Right lobe of liver (tissue), 6 donors: ENCODE data around the gene LITAFD. TPM values are rescaled to one million over a fixed set of nuclear protein-coding genes. Genes with fewer than 3 reads are reported as not detected.

Source experiments
- ATAC-seq, 4 donors: fragments of 200-7000 bp; cut with Tn5 transposase; one replicate each; pipeline ENCODE4 v1.9.1; 2020; ENCODE audit warnings: mild to moderate bottlenecking in 4 of 4, moderate library complexity in 4 of 4
- DNase-seq, 3 donors: peaks; one replicate each; pipeline ENCODE4 v3.0.0-alpha.2; 2020
- H3K27ac ChIP-seq, 3 donors: fragments of 200-600 bp; one replicate each; pipeline ENCODE4 v1.8.0; 2022
- H3K27me3 ChIP-seq, 2 donors: fragments of 200-600 bp; one replicate each; pipeline ENCODE4 v1.8.0; 2022
- H3K36me3 ChIP-seq, 4 donors: fragments of 200-600 bp; sonication (generic) in 1 of 4; one replicate each; pipeline versions ENCODE4 v1.5.1 to v1.8.0; 2017 to 2022; ENCODE audit warnings: control low read depth in 1 of 4
- H3K4me1 ChIP-seq, 4 donors: fragments of 200-600 bp; sonication (generic) in 1 of 4; one replicate each; pipeline versions ENCODE4 v1.5.1 to v1.8.0; 2017 to 2022; ENCODE audit warnings: control low read depth in 1 of 4
- H3K4me3 ChIP-seq, 3 donors: fragments of 200-600 bp; one replicate each; pipeline ENCODE4 v1.8.0; 2022
- H3K9me3 ChIP-seq, 4 donors: fragments of 200-600 bp; sonication (generic) in 1 of 4; one replicate each; pipeline versions ENCODE4 v1.5.1 to v1.8.0; 2017 to 2022; ENCODE audit warnings: control low read depth in 1 of 4
- CTCF ChIP-seq, 4 donors: fragments of 200-600 bp in 3 of 4; fragments of 450-650 bp in 1 of 4; IDR thresholded peaks; one replicate each; pipeline versions ENCODE4 v1.5.1 to v1.8.0; 2016 to 2022; ENCODE audit warnings: antibody characterized with exemption in 4 of 4, mild to moderate bottlenecking in 2 of 4
- POLR2A ChIP-seq: fragments of 450-650 bp; IDR thresholded peaks from one replicate; pipeline ENCODE4 v1.6.1; 2017; ENCODE audit warnings: antibody characterized with exemption, mild to moderate bottlenecking
- WGBS: methylation state at CpG from one replicate; pipeline ENCODE4 v1.1.6; 2018; ENCODE audit warnings: low coverage, low lambda C conversion rate; ENCODE audit not compliant: insufficient coverage; ENCODE audit errors: missing lambda C conversion rate; 5-methylcytosine and 5-hydroxymethylcytosine counted together
- intact Hi-C, 2 donors: fragments of 100-400 bp; cut with DNase I; formaldehyde crosslinking; loops; one replicate each; pipeline versions ENCODE4 v1.11.2 to v1.14.1; 2022
- total RNA-seq, 6 experiments: library from RNA; depleted of rRNA in 2 of 6; stranded (reverse); fragments of >200 nt in 2 of 6; fragmentation: NEBNext Ultra II Directional in 3 of 6; extraction: Animal tissue kit (Norgen Biotek cat#: 25700) in 3 of 6; gene quantifications; one replicate each; pipeline versions ENCODE4 v1.1.0 to v1.2.4, GENCODE V29; 2016 to 2023
- donor health status: DM: no; HTN: yes; CAD: no.
- donor health status: DM: no; HTN: no; CAD: no.
- donor health status: DM: no; HTN: no; CAD: no.
- donor health status: DM: no; HTN: yes; CAD: no.
- donor health status: DM: no; HTN: yes; CAD: no.

LITAFD gene
- total RNA-seq, 6 experiments from 2014 or later, result not detected

DNA sequence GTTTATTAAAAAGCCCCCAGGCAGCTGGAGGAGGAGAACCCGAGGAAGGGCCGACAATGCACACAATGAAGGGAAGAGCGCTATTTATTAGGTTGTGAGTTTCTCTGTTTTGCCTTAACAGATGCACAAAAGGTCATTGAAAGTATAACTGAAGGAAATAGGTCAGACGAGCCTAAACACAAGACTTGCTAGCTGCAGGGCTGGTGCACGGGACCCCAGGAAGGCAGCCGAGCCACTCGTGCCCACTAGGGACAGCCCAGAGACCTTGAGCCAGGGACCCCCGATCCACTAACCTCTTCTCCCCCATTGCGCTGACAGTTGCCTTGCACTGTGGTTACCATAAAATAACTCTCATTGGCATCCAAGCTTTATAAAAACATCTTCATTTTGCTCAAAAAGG is 11.3 kb downstream of the LITAFD start:
- no peak for ATAC-seq
- H3K36me3 ChIP-seq, result peaks cover 21 to 77% (median 38%) of the 10 kb centered on the region in 4 donors
- H3K27me3 ChIP-seq, result no peaks in the 10 kb centered on the region
- no peak overlapping the region for H3K27ac ChIP-seq
- no peaks in the 10 kb centered on the region for H3K4me1 ChIP-seq
- TF ChIP-seq CTCF (IDR thresholded peaks at IDR 0.05) (no peak), POLR2A (no peak)
- H3K9me3 ChIP-seq, result no peaks in the 10 kb centered on the region
- intact Hi-C loops, result loop anchor here in 1 of 2 donors (10.0 kb wide), 1 partner anchor 111 kb away; no protein-coding TSS in a partner anchor
- DNase-seq, result peak in 1 of 3 donors; percentile 20
- 78% methylated on average over 3 of the region's 9 CpGs for WGBS
- H3K4me3 ChIP-seq, result no peak overlapping the region

DNA sequence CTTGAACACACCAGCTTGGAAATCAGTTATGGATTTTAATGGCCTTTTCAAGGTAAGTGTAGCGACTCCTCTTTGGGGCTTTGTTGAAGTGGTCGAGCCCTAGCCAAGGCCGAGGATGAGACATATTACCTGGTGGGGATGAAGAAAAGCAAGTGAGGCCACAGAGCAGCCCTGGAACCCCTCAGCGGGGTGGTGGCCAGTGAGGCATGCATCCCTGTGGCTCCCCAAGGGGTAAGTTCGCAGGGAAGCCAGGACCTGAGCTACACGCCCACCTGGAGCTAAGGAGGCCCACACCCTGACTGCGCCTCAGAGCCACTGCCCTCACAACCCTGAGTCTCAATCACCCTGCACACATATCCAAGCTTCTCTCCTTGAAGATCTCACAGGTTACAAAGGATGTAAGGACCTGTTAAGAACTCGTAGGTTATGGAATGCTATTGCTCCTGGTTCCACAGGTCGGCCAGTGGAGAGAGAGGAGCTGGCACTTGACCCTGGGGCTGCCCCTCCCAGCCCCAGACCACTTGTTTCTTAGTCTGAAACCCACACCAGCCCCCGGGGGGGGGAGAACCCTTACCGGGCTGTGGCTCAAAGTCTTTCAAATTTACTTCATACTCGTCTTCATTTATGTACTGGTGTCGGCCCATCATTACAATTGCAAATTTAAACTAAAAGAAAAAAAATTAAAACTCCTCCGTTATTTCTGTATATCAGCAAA is 12.0 kb downstream of the LITAFD start:
- H3K27ac ChIP-seq, result no peak overlapping the region
- no peak for TF ChIP-seq CTCF (IDR thresholded peaks at IDR 0.05)
- no peak for TF ChIP-seq POLR2A

GRCh38 chr16:8894736-8895334 is 12.7 kb downstream of the LITAFD start:
- TF ChIP-seq POLR2A, result no peak
- TF ChIP-seq CTCF (IDR thresholded peaks at IDR 0.05), result no peak
- DNase-seq (peak in 1 of 3 donors; percentile 37), ATAC-seq (no peak)
- 78% methylated on average over 4 of the region's 21 CpGs for WGBS
- Histone ChIP-seq H3K27me3 (no peaks in the 10 kb centered on the region), H3K9me3 (no peaks in the 10 kb centered on the region), H3K36me3 (peaks cover 22 to 90% (median 47%) of the 10 kb centered on the region in 4 donors), H3K27ac (no peak overlapping the region), H3K4me3 (no peak overlapping the region), H3K4me1 (no peaks in the 10 kb centered on the region)
- intact Hi-C loops, result loop anchor here in 1 of 2 donors (10.0 kb wide), 1 partner anchor 110 kb away; no protein-coding TSS in a partner anchor

More for the DNA sequence above, 12.0 kb downstream of the LITAFD start:
- no peaks in the 10 kb centered on the region for H3K4me1 ChIP-seq
- intact Hi-C loops, result loop anchor here in 1 of 2 donors (10.0 kb wide), 1 partner anchor 111 kb away; no protein-coding TSS in a partner anchor
- H3K36me3 ChIP-seq, result peaks cover 22 to 84% (median 42%) of the 10 kb centered on the region in 4 donors
- H3K4me3 ChIP-seq, result no peak overlapping the region
- H3K9me3 ChIP-seq, result no peaks in the 10 kb centered on the region
- ATAC-seq, result no peak
- DNase-seq, result peak in 1 of 3 donors; percentile 27
- 97% methylated on average over 6 of the region's 14 CpGs for WGBS
- H3K27me3 ChIP-seq, result no peaks in the 10 kb centered on the region

- intact Hi-C loops, result loop anchor here in 1 of 2 donors (10.0 kb wide), 1 partner anchor 106 kb away; no protein-coding TSS in a partner anchor
- H3K36me3 ChIP-seq, result peaks cover 24 to 98% (median 63%) of the 10 kb centered on the region in 4 donors
- H3K27ac ChIP-seq, result no peak overlapping the region
- no peak overlapping the region for H3K4me3 ChIP-seq
- ATAC-seq (no peak), DNase-seq (no peak)
- no peaks in the 10 kb centered on the region for H3K27me3 ChIP-seq
- 96% methylated on average over 3 of the region's 3 CpGs for WGBS
- no peaks in the 10 kb centered on the region for H3K4me1 ChIP-seq
- H3K9me3 ChIP-seq, result no peaks in the 10 kb centered on the region
- TF ChIP-seq CTCF (IDR thresholded peaks at IDR 0.05) (no peak), POLR2A (no peak)
Measured at GRCh38 chr16:8898660-8899318, 16.6 kb downstream of the LITAFD start.
